ENCODE data around the gene PDE8B.

DNA sequence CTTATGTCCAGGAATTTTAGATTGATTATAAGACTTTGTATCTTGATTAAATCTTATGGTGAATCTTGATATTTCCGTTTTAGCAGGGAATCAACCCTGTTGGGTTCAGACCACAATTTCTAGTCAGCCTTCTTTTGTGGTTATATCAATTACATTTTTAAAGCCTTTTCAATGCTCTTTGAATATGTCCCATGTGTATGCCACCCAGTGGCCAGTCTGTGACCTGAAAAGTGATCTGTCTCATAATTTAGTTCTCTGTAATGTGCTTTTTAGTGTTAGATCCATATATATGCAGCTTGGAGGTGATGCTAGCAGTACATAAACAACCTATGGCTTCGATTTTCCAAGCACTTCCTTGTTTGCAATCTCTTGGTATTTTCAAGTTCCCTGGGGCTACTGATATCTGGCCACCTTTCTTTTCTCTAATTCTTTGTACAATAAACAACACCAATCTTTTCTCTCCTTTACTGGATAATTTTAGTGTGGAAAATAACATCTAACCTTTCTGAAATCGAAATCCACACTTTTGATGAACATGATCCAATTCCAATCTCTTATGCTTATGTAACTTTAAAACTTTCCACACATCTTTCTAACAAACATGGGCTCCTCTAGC lies 28.8 kb downstream of the PDE8B start:
- TF ChIP-seq, protein P1, sequence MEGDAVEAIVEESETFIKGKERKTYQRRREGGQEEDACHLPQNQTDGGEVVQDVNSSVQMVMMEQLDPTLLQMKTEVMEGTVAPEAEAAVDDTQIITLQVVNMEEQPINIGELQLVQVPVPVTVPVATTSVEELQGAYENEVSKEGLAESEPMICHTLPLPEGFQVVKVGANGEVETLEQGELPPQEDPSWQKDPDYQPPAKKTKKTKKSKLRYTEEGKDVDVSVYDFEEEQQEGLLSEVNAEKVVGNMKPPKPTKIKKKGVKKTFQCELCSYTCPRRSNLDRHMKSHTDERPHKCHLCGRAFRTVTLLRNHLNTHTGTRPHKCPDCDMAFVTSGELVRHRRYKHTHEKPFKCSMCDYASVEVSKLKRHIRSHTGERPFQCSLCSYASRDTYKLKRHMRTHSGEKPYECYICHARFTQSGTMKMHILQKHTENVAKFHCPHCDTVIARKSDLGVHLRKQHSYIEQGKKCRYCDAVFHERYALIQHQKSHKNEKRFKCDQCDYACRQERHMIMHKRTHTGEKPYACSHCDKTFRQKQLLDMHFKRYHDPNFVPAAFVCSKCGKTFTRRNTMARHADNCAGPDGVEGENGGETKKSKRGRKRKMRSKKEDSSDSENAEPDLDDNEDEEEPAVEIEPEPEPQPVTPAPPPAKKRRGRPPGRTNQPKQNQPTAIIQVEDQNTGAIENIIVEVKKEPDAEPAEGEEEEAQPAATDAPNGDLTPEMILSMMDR (IDR thresholded peaks at IDR 0.05): peak; percentile 41 to 56 (median 54)
- no peak for TF ChIP-seq POLR2A (IDR thresholded peaks at IDR 0.05)

Measured in right lobe of liver (tissue), 4 donors.